Panc1 (cell line): Measurements from ENCODE around the gene LPP. TPM values are rescaled to one million over a fixed set of nuclear protein-coding genes. Genes with fewer than 3 reads are reported as not detected.

Experiments
- ATAC-seq: fragments of 200-7000 bp; cut with Tn5 transposase; 2 replicates; pipeline ENCODE4 v1.9.1; 2020; ENCODE audit warnings: mild to moderate bottlenecking, moderate library complexity
- BruUV-seq: library from RNA; stranded (reverse); fragments of 400-500 nt; replicated peaks from 2 replicates; lab custom pipeline; 2021; lab: Mats Ljungman, UMichigan
- CTCF ChIA-PET: fragments of 300-600 bp; sonication (Branson Sonifier 250); formaldehyde crosslinking; loops from one replicate; lab custom pipeline; 2022; ENCODE audit warnings: antibody characterized with exemption; lab: Charles Lee
- POLR2A ChIA-PET: fragments of 300-600 bp; sonication (Branson Sonifier 250); formaldehyde crosslinking; loops from one replicate; lab custom pipeline; 2022; ENCODE audit warnings: antibody characterized with exemption; lab: Charles Lee
- DNase-seq: peaks from one replicate; pipeline ENCODE4 v3.0.0-alpha.2; 2010; ENCODE audit warnings: low read depth, low spot score
- H3K27ac ChIP-seq: 2 replicates; pipeline ENCODE4 v1.5.1; 2011; ENCODE audit warnings: mild to moderate bottlenecking, low read length, inconsistent platforms
- H3K27me3 ChIP-seq: fragments of 200-500 bp; sonication (Bioruptor generic); 2 replicates; pipeline ENCODE4 v1.6.0; 2014; ENCODE audit warnings: low read length, inconsistent platforms; ENCODE audit not compliant: control insufficient read depth, insufficient read depth
- H3K36me3 ChIP-seq: fragments of 200-500 bp; sonication (Bioruptor generic); 2 replicates; pipeline ENCODE4 v1.5.1; 2014; ENCODE audit warnings: inconsistent platforms, mild to moderate bottlenecking, low read length, moderate library complexity; ENCODE audit not compliant: control insufficient read depth, insufficient read depth
- H3K4me1 ChIP-seq: 2 replicates; pipeline ENCODE4 v1.5.1; 2011; ENCODE audit warnings: inconsistent platforms, mild to moderate bottlenecking, low read length, moderate library complexity; ENCODE audit not compliant: control insufficient read depth, insufficient read depth
- H3K4me3 ChIP-seq, 2 experiments: 2 replicates each; pipeline ENCODE4 v1.5.1; 2011 to 2012; ENCODE audit warnings: low read depth in 2 of 2, low read length in 2 of 2, mild to moderate bottlenecking in 2 of 2, inconsistent platforms in 1 of 2, moderate library complexity in 1 of 2
- H3K9me3 ChIP-seq: fragments of 200-500 bp; sonication (Bioruptor generic); 2 replicates; pipeline ENCODE4 v1.5.1; 2014; ENCODE audit warnings: low read depth, mild to moderate bottlenecking, inconsistent platforms, low read length, moderate library complexity; ENCODE audit not compliant: control insufficient read depth, insufficient read depth
- CTCF ChIP-seq: fragments of 450-650 bp; IDR thresholded peaks from 2 replicates; pipeline ENCODE4 v1.5.1; 2017; ENCODE audit warnings: mild to moderate bottlenecking
- POLR2AphosphoS5 ChIP-seq: IDR thresholded peaks from 2 replicates; pipeline ENCODE4 v1.6.1; 2012; ENCODE audit warnings: mild to moderate bottlenecking, low read depth, low read length, moderate library complexity
- REST ChIP-seq, 2 experiments: IDR thresholded peaks; 2 replicates each; pipeline ENCODE4 v1.6.1; 2011 to 2012; ENCODE audit warnings: low read depth in 2 of 2, control low read depth in 1 of 2, low read length in 1 of 2, mild to moderate bottlenecking in 1 of 2, moderate library complexity in 1 of 2; ENCODE audit not compliant: insufficient read depth in 1 of 2
- SIN3A ChIP-seq: IDR thresholded peaks from 2 replicates; pipeline ENCODE4 v1.6.1; 2012; ENCODE audit warnings: low read depth, mild to moderate bottlenecking, low read length, moderate library complexity, borderline replicate concordance; ENCODE audit not compliant: insufficient read depth
- TCF7L2 ChIP-seq: IDR thresholded peaks from 2 replicates; pipeline ENCODE4 v1.6.1; 2011; ENCODE audit warnings: mild to moderate bottlenecking, low read depth, low read length, inconsistent platforms
- in situ Hi-C: cut with HindIII; loops from 2 replicates; pipeline ENCODE4 v1.10.0; 2016; ENCODE audit warnings: low sequenced_read_pairs, low pct_unique_long_range_greater_than_20kb
- intact Hi-C: fragments of 100-400 bp; cut with micrococcal nuclease; formaldehyde crosslinking; loops from one replicate; pipeline ENCODE4 v1.10.0; 2022; ENCODE audit not compliant: unreplicated experiment
- total RNA-seq: library from RNA; stranded (reverse); gene quantifications from one replicate; pipeline ENCODE4 v1.2.1, GENCODE V29; 2021; ENCODE audit not compliant: unreplicated experiment

The LPP gene
- total RNA-seq, 1 experiment from 2014 or later: 90.0 TPM

- CTCF ChIA-PET: no interaction called here
- POLR2A ChIA-PET: no interaction called here
- BruUV-seq: no TSS peak
These were observed 29.8 kb upstream of the LPP start for GRCh38 chr3:188124184-188124583.

GRCh38 chr3:188125076-188125475, 28.9 kb upstream of the LPP start:
- DNase-seq: no peak
- in situ Hi-C loops: no loop called here

More at GRCh38 chr3:188124184-188124583, 29.8 kb upstream of the LPP start:
- no peaks in the 10 kb centered on the region for H3K36me3 ChIP-seq
- in situ Hi-C loops (no loop called here), intact Hi-C loops (no loop called here)
- H3K27me3 ChIP-seq: no peaks in the 10 kb centered on the region
- H3K9me3 ChIP-seq: no peaks in the 10 kb centered on the region
- H3K27ac ChIP-seq: no peak overlapping the region
- DNase-seq (no peak), ATAC-seq (no peak)
- no peak overlapping the region for H3K4me3 ChIP-seq
- TF ChIP-seq SIN3A: no peak
- no peaks in the 10 kb centered on the region for H3K4me1 ChIP-seq

More at GRCh38 chr3:188125076-188125475, 28.9 kb upstream of the LPP start:
- Histone ChIP-seq H3K27ac (no peak overlapping the region), H3K4me3 (no peak overlapping the region), H3K27me3 (no peaks in the 10 kb centered on the region), H3K9me3 (no peaks in the 10 kb centered on the region), H3K36me3 (no peaks in the 10 kb centered on the region), H3K4me1 (no peaks in the 10 kb centered on the region)
- ATAC-seq: peak; percentile 42; the same call in 1 of the 2 replicates
- BruUV-seq: no TSS peak
- ChIA-PET CTCF (no interaction called here), POLR2A (no interaction called here)
- intact Hi-C loops: no loop called here
- TF ChIP-seq SIN3A (no peak), REST (IDR thresholded peaks at IDR 0.05; ENCODE audit: insufficient read depth in 1 of 2, low read depth in 2 of 2, low read length in 1 of 2) (no peak), CTCF (no peak), TCF7L2 (no peak), POLR2AphosphoS5 (no peak)
